ENCODE data around the gene GDPD5. TPM values are rescaled to one million over a fixed set of nuclear protein-coding genes. Genes with fewer than 3 reads are reported as not detected.

GDPD5 gene
- total and polyA plus RNA-seq, 9 of the 15 experiments (the other 6 are each of a cell fraction or from before 2014, with no cell fraction given), result 0.32 to 27.3 (median 8.0) TPM

GRCh38 chr11:75534259-75535069 is 8.7 kb upstream of the GDPD5 start (continued):
- TF ChIP-seq ZBTB12 (CRISPR knock-in tag; IDR thresholded peaks at IDR 0.05) (no peak), HMG20B (CRISPR knock-in tag; IDR thresholded peaks at IDR 0.05) (no peak), NRF1 (conservative IDR thresholded peaks at IDR 0.05 in 1 of 2, IDR thresholded peaks at IDR 0.05 in 1 of 2) (peak in 1 of 2 experiments; percentile 16; a peak in 3 of 4 replicates), ZNF764 (CRISPR knock-in tag; IDR thresholded peaks at IDR 0.05; ENCODE audit: low read depth) (no peak), ZNF717 (CRISPR knock-in tag; IDR thresholded peaks at IDR 0.05) (no peak), RNF2 (IDR thresholded peaks at IDR 0.05) (peak; percentile 93), POLR2AphosphoS2 (IDR thresholded peaks at IDR 0.05; ENCODE audit: low read length) (no peak), RFX7 (CRISPR knock-in tag; IDR thresholded peaks at IDR 0.05) (no peak), CREB1 (IDR thresholded peaks at IDR 0.05) (no peak; the same call in 1 of the 2 replicates), CREB1 (CRISPR knock-in tag; IDR thresholded peaks at IDR 0.05) (peak; percentile 59; the same call in 1 of the 2 replicates), DNMT1 (IDR thresholded peaks at IDR 0.05) (no peak), PHTF2 (CRISPR knock-in tag; IDR thresholded peaks at IDR 0.05) (no peak), ZNF3 (CRISPR knock-in tag; IDR thresholded peaks at IDR 0.05) (no peak), GATAD2A (IDR thresholded peaks at IDR 0.05) (0 out of 2 replicates have a peak, but pooled peaks have one; percentile 66), UBTF (IDR thresholded peaks at IDR 0.05; ENCODE audit: borderline replicate concordance in 1 of 2, low read depth in 2 of 2, low read length in 2 of 2) (peak in 1 of 2 experiments; percentile 72; a peak in 1 of 4 replicates), IRF9 (tag; IDR thresholded peaks at IDR 0.05) (no peak; the same call in 1 of the 2 replicates), ELF1 (tag; IDR thresholded peaks at IDR 0.05) (peak; percentile 62), PHF8 (IDR thresholded peaks at IDR 0.05; ENCODE audit: borderline replicate concordance, low read length) (peak; percentile 39; the same call in 1 of the 2 replicates), ZNF77 (CRISPR knock-in tag; IDR thresholded peaks at IDR 0.05) (no peak), SNIP1 (IDR thresholded peaks at IDR 0.05; ENCODE audit: low read depth) (no peak), IRF2 (CRISPR knock-in tag; IDR thresholded peaks at IDR 0.05) (no peak), PTRF (tag; IDR thresholded peaks at IDR 0.05) (no peak), HDAC6 (IDR thresholded peaks at IDR 0.05; ENCODE audit: low read depth, low read length) (no peak), CBFA2T3 (IDR thresholded peaks at IDR 0.05) (peak; percentile 95), CHD2 (IDR thresholded peaks at IDR 0.05; ENCODE audit: low read depth, low read length) (no peak)
